Gastroesophageal sphincter (tissue), 4 donors: ENCODE data around the gene FLNA. TPM values are rescaled to one million over a fixed set of nuclear protein-coding genes. Genes with fewer than 3 reads are reported as not detected.

Source experiments
- ATAC-seq: fragments of 150-250 bp; one replicate; pipeline ENCODE4 v1.9.1; 2016; ENCODE audit warnings: mild to moderate bottlenecking, moderate library complexity
- H3K27ac ChIP-seq, 4 donors: fragments of 200-600 bp; sonication (generic) in 3 of 4; 1 replicate in 3 of 4; 2 replicates in 1 of 4; pipeline ENCODE4 v1.5.1; 2016 to 2019
- H3K27me3 ChIP-seq: fragments of 200-600 bp; sonication (generic); one replicate; pipeline ENCODE4 v1.5.1; 2019
- H3K36me3 ChIP-seq, 2 donors: fragments of 200-600 bp; sonication (generic); one replicate each; pipeline ENCODE4 v1.5.1; 2019; ENCODE audit warnings: control low read depth in 1 of 2
- H3K4me1 ChIP-seq, 3 donors: fragments of 200-600 bp; sonication (generic); 1 replicate in 2 of 3; 2 replicates in 1 of 3; pipeline ENCODE4 v1.5.1; 2016 to 2019; ENCODE audit warnings: control low read depth in 2 of 3
- H3K4me3 ChIP-seq, 2 donors: fragments of 200-600 bp; sonication (generic); one replicate each; pipeline ENCODE4 v1.5.1; 2019; ENCODE audit warnings: mild to moderate bottlenecking in 1 of 2, moderate library complexity in 1 of 2
- H3K9me3 ChIP-seq, 3 donors: fragments of 200-600 bp; sonication (generic); one replicate each; pipeline ENCODE4 v1.5.1; 2017 to 2019; ENCODE audit warnings: control low read depth in 2 of 3
- CTCF ChIP-seq, 4 experiments: fragments of 200-600 bp in 2 of 4; fragments of 450-650 bp in 2 of 4; sonication (generic) in 1 of 4; IDR thresholded peaks; one replicate each; pipeline ENCODE4 v1.5.1; 2017 to 2019; ENCODE audit warnings: antibody characterized with exemption in 4 of 4, mild to moderate bottlenecking in 2 of 4, moderate library complexity in 2 of 4
- EP300 ChIP-seq: sonication (generic); formaldehyde crosslinking; IDR thresholded peaks from one replicate; pipeline ENCODE4 v1.6.1; 2017; ENCODE audit warnings: antibody characterized with exemption, mild to moderate bottlenecking
- POLR2A ChIP-seq, 2 donors: fragments of 450-650 bp; IDR thresholded peaks; one replicate each; pipeline ENCODE4 v1.6.1; 2017; ENCODE audit warnings: antibody characterized with exemption in 2 of 2, mild to moderate bottlenecking in 2 of 2, moderate library complexity in 1 of 2
- POLR2AphosphoS5 ChIP-seq: sonication (generic); formaldehyde crosslinking; IDR thresholded peaks from one replicate; pipeline ENCODE4 v1.6.1; 2017; ENCODE audit warnings: antibody characterized with exemption
- WGBS, 2 donors: methylation state at CpG; one replicate each; pipeline ENCODE4 v1.1.5; 2018; ENCODE audit warnings: low coverage in 1 of 2; 5-methylcytosine and 5-hydroxymethylcytosine counted together
- total RNA-seq, 4 donors: library from RNA; depleted of rRNA; stranded (reverse); fragments of >200 nt; gene quantifications; one replicate each; pipeline ENCODE4 v1.1.0, GENCODE V29; 2016

FLNA gene
- total RNA-seq, 4 donors from 2014 or later = 7,815 to 15,318 (median 8,757) TPM

- H3K4me3 ChIP-seq = no peak overlapping the region
- TF ChIP-seq CTCF (IDR thresholded peaks at IDR 0.05) (no peak), POLR2AphosphoS5 (peak; percentile 11)
- no peak for ATAC-seq
- H3K36me3 ChIP-seq = peaks cover 0 to 96% of the 10 kb centered on the region in 2 donors
- H3K4me1 ChIP-seq = peaks cover 0 to 64% (median 0%) of the 10 kb centered on the region in 3 donors
- H3K9me3 ChIP-seq = no peaks in the 10 kb centered on the region
- no CpG with 5 or more reads among the region's 27 CpGs for WGBS, 2 donors
- peak overlapping the region; percentile 32 to 99 (median 86) for H3K27ac ChIP-seq
- H3K27me3 ChIP-seq = no peaks in the 10 kb centered on the region
These were observed 17.2 kb downstream of the FLNA start for GRCh38 chrX:154357205-154357604.

GRCh38 chrX:154356596-154356995 is 17.8 kb downstream of the FLNA start:
- no peaks in the 10 kb centered on the region for H3K9me3 ChIP-seq
- no peak overlapping the region for H3K4me3 ChIP-seq
- WGBS, 2 donors = no CpG with 5 or more reads among the region's 13 CpGs
- TF ChIP-seq POLR2A (IDR thresholded peaks at IDR 0.05) = no peak
- no peak for TF ChIP-seq EP300
- no peak for TF ChIP-seq CTCF (IDR thresholded peaks at IDR 0.05)
- no peak for TF ChIP-seq POLR2AphosphoS5
- H3K27ac ChIP-seq = peak overlapping the region; percentile 32 to 99 (median 86)
- peaks cover 0 to 96% of the 10 kb centered on the region in 2 donors for H3K36me3 ChIP-seq
- no peaks in the 10 kb centered on the region for H3K27me3 ChIP-seq
- ATAC-seq = no peak
- peaks cover 0 to 63% (median 0%) of the 10 kb centered on the region in 3 donors for H3K4me1 ChIP-seq

GRCh38 chrX:154355776-154356140 is 18.7 kb downstream of the FLNA start:
- H3K4me3 ChIP-seq = no peak overlapping the region
- 58% methylated on average over 8 of the region's 12 CpGs; no CpG with 5 or more reads in 1 of the 2 donors for WGBS, 2 donors
- H3K4me1 ChIP-seq = peaks cover 0 to 57% (median 0%) of the 10 kb centered on the region in 3 donors
- peak overlapping the region; percentile 8 to 99 (median 86) for H3K27ac ChIP-seq
- H3K27me3 ChIP-seq = no peaks in the 10 kb centered on the region
- no peak for ATAC-seq
- H3K36me3 ChIP-seq = peaks cover 0 to 99% of the 10 kb centered on the region in 2 donors
- H3K9me3 ChIP-seq = no peaks in the 10 kb centered on the region
- TF ChIP-seq POLR2AphosphoS5 (no peak), CTCF (IDR thresholded peaks at IDR 0.05) (no peak), EP300 (no peak)

- Histone ChIP-seq H3K27ac (peak overlapping the region; percentile 8 to 99 (median 86)), H3K36me3 (peaks cover 0 to 100% of the 10 kb centered on the region in 2 donors)
- ATAC-seq = no peak
These were observed 19.2 kb downstream of the FLNA start for GRCh38 chrX:154355094-154355775.

More at GRCh38 chrX:154355094-154355775, 19.2 kb downstream of the FLNA start:
- Histone ChIP-seq H3K27me3 (no peaks in the 10 kb centered on the region), H3K4me3 (no peak overlapping the region), H3K9me3 (no peaks in the 10 kb centered on the region), H3K4me1 (peaks cover 0 to 57% (median 0%) of the 10 kb centered on the region in 3 donors)
- TF ChIP-seq POLR2AphosphoS5 = no peak
- TF ChIP-seq POLR2A (IDR thresholded peaks at IDR 0.05) = no peak
- no peak for TF ChIP-seq EP300
- TF ChIP-seq CTCF (IDR thresholded peaks at IDR 0.05) = no peak
- no CpG with 5 or more reads among the region's 30 CpGs for WGBS, 2 donors
